ENCODE data around the gene FAM20A.

The FAM20A gene

GRCh38 chr17:68565661-68566441, 35.3 kb downstream of the FAM20A start:
- DNase-seq (ENCODE audit: low read depth in 2 of 2), result no peak

- DNase-seq (ENCODE audit: low read depth in 2 of 2), result no peak
These were observed 36.6 kb downstream of the FAM20A start for GRCh38 chr17:68564415-68565111.

GRCh38 chr17:68562736-68563135, 38.4 kb downstream of the FAM20A start:
- DNase-seq (ENCODE audit: low read depth in 2 of 2), result no peak

GRCh38 chr17:68560966-68561720, 40.0 kb downstream of the FAM20A start:
- DNase-seq (ENCODE audit: low read depth in 2 of 2), result no peak

GRCh38 chr17:68559316-68559715, 41.9 kb downstream of the FAM20A start:
- no peak for DNase-seq (ENCODE audit: low read depth in 2 of 2)

GRCh38 chr17:68556551-68556950, 44.6 kb downstream of the FAM20A start:
- no peak for DNase-seq (ENCODE audit: low read depth in 2 of 2)

- DNase-seq (ENCODE audit: low read depth in 2 of 2), result no peak
These were observed 56.9 kb downstream of the FAM20A start for GRCh38 chr17:68544111-68544915.

GRCh38 chr17:68542698-68543463, 58.3 kb downstream of the FAM20A start:
- no peak for DNase-seq (ENCODE audit: low read depth in 2 of 2)

GRCh38 chr17:68541816-68542215, 59.4 kb downstream of the FAM20A start:
- DNase-seq (ENCODE audit: low read depth in 2 of 2), result no peak

- DNase-seq (ENCODE audit: low read depth in 2 of 2), result no peak
These were observed 60.2 kb downstream of the FAM20A start for GRCh38 chr17:68540981-68541380.

GRCh38 chr17:68539548-68540467, 61.4 kb downstream of the FAM20A start:
- DNase-seq (ENCODE audit: low read depth in 2 of 2), result no peak

- DNase-seq (ENCODE audit: low read depth in 2 of 2), result no peak
These were observed 65.2 kb downstream of the FAM20A start for GRCh38 chr17:68535922-68536321.

GRCh38 chr17:68534695-68535088, 66.5 kb downstream of the FAM20A start:
- no peak for DNase-seq (ENCODE audit: low read depth in 2 of 2)

- DNase-seq (ENCODE audit: low read depth in 2 of 2), result no peak
These were observed 67.1 kb downstream of the FAM20A start for GRCh38 chr17:68533887-68534694.

GRCh38 chr17:68532826-68533225, 68.3 kb downstream of the FAM20A start:
- no peak for DNase-seq (ENCODE audit: low read depth in 2 of 2)

- DNase-seq (ENCODE audit: low read depth in 2 of 2), result no peak
These were observed 69.9 kb downstream of the FAM20A start for GRCh38 chr17:68531252-68531651.

- no peak for DNase-seq (ENCODE audit: low read depth in 2 of 2)
These were observed 73.9 kb downstream of the FAM20A start for GRCh38 chr17:68527314-68527713.

GRCh38 chr17:68526548-68526947, 74.6 kb downstream of the FAM20A start:
- DNase-seq (ENCODE audit: low read depth in 2 of 2), result no peak

GRCh38 chr17:68522266-68522665, 78.9 kb downstream of the FAM20A start:
- DNase-seq (ENCODE audit: low read depth in 2 of 2), result no peak
